Activated naive CD4-positive, alpha-beta T cell treated with anti-CD3 and anti-CD28 coated beads for 36 hours (primary cell): ENCODE measurements around the gene SASH1. TPM values are rescaled to one million over a fixed set of nuclear protein-coding genes. Genes with fewer than 3 reads are reported as not detected.

Experiments used
- CTCF ChIA-PET: fragments of 350-600 bp; sonication (Branson Sonifier 250); formaldehyde crosslinking; loops from one replicate; lab custom pipeline; 2021; ENCODE audit warnings: antibody characterized with exemption; lab: Charles Lee
- DNase-seq: peaks from one replicate; pipeline ENCODE4 v3.0.0-alpha.2; 2020
- H3K27ac Mint-ChIP-seq: one replicate; pipeline ENCODE4 v1.8.0; 2021; ENCODE audit warnings: mild to moderate bottlenecking, mixed read lengths
- H3K27me3 Mint-ChIP-seq: one replicate; pipeline ENCODE4 v1.8.0; 2021; ENCODE audit warnings: low read depth, mixed read lengths
- H3K36me3 Mint-ChIP-seq: one replicate; pipeline ENCODE4 v1.8.0; 2021; ENCODE audit warnings: low read depth, mixed read lengths
- H3K4me1 Mint-ChIP-seq: one replicate; pipeline ENCODE4 v1.8.0; 2021; ENCODE audit warnings: low read depth, mixed read lengths
- H3K4me3 Mint-ChIP-seq: one replicate; pipeline ENCODE4 v1.8.0; 2021; ENCODE audit warnings: mild to moderate bottlenecking, moderate library complexity, mixed read lengths
- H3K9me3 Mint-ChIP-seq: one replicate; pipeline ENCODE4 v1.8.0; 2021; ENCODE audit warnings: mixed read lengths
- intact Hi-C: fragments of 100-400 bp; cut with micrococcal nuclease; formaldehyde crosslinking; loops from one replicate; pipeline ENCODE4 v1.15.1; 2023
- total RNA-seq, 2 experiments: library from RNA; stranded (reverse); gene quantifications; one replicate each; pipeline ENCODE4 v1.2.3, GENCODE V29; 2021

The SASH1 gene
- total RNA-seq, 2 experiments from 2014 or later, result not detected

- no peak for DNase-seq
- Mint-ChIP-seq H3K27me3 (peaks cover 19% of the 10 kb centered on the region), H3K9me3 (no peaks in the 10 kb centered on the region), H3K4me1 (no peaks in the 10 kb centered on the region), H3K36me3 (no peaks in the 10 kb centered on the region), H3K27ac (no peak overlapping the region), H3K4me3 (no peak overlapping the region)
- intact Hi-C loops, result no loop called here
- CTCF ChIA-PET, result no interaction called here
Measured at GRCh38 chr6:148595550-148595949, 252.9 kb downstream of the SASH1 start.

GRCh38 chr6:148596891-148597455 lies 254.3 kb downstream of the SASH1 start:
- Mint-ChIP-seq H3K4me3 (no peak overlapping the region), H3K9me3 (peaks cover 4% of the 10 kb centered on the region), H3K27ac (no peak overlapping the region), H3K4me1 (no peaks in the 10 kb centered on the region), H3K36me3 (no peaks in the 10 kb centered on the region), H3K27me3 (peaks cover 19% of the 10 kb centered on the region)
- intact Hi-C loops, result no loop called here
- CTCF ChIA-PET, result no interaction called here
- DNase-seq, result no peak

- Mint-ChIP-seq H3K4me3 (no peak overlapping the region), H3K27me3 (peaks cover 19% of the 10 kb centered on the region), H3K36me3 (no peaks in the 10 kb centered on the region), H3K27ac (no peak overlapping the region), H3K4me1 (no peaks in the 10 kb centered on the region), H3K9me3 (peaks cover 7% of the 10 kb centered on the region)
- CTCF ChIA-PET, result interaction anchor here (0.5 to 0.6 kb wide), 3 partner anchors 62 to 273 kb away, joined by 3 read pairs; no protein-coding TSS in a partner anchor
- DNase-seq, result no peak
- intact Hi-C loops, result no loop called here
Measured at GRCh38 chr6:148598724-148599123, 256.1 kb downstream of the SASH1 start.

GRCh38 chr6:148599967-148600426 lies 257.4 kb downstream of the SASH1 start:
- intact Hi-C loops, result no loop called here
- peaks cover 7% of the 10 kb centered on the region for H3K9me3 Mint-ChIP-seq
- H3K36me3 Mint-ChIP-seq, result no peaks in the 10 kb centered on the region
- peaks cover 13% of the 10 kb centered on the region for H3K27me3 Mint-ChIP-seq
- no peak overlapping the region for H3K4me3 Mint-ChIP-seq
- no peaks in the 10 kb centered on the region for H3K4me1 Mint-ChIP-seq
- CTCF ChIA-PET, result no interaction called here
- H3K27ac Mint-ChIP-seq, result no peak overlapping the region
- no peak for DNase-seq
